ENCODE data around the gene CYP19A1.

- TF ChIP-seq CTCF (conservative IDR thresholded peaks at IDR 0.05): no peak
- TF ChIP-seq EZH2 (IDR thresholded peaks at IDR 0.05; ENCODE audit: low read depth): no peak
Observed at GRCh38 chr15:51366071-51366470, 27.7 kb upstream of the CYP19A1 start.

Measured in PC-9 (cell line).